Brain pericyte (primary cell): ENCODE results near the gene BRSK2.
A peak's percentile ranks its signal among the peaks of the same experiment; 100 is the strongest.

Experiments used
- DNase-seq: peaks from one replicate; pipeline ENCODE4 v3.0.0-alpha.2; 2012; ENCODE audit warnings: low read depth, low spot score

The BRSK2 gene

GRCh38 chr11:1375955-1376258 lies 13.8 kb upstream of the BRSK2 start:
- no peak for DNase-seq

GRCh38 chr11:1377231-1377780 lies 12.4 kb upstream of the BRSK2 start:
- no peak for DNase-seq

- DNase-seq, result no peak
Observed at GRCh38 chr11:1381793-1382425, 7.8 kb upstream of the BRSK2 start.

GRCh38 chr11:1382429-1382828 lies 7.3 kb upstream of the BRSK2 start:
- no peak for DNase-seq

GRCh38 chr11:1382831-1383607 lies 6.7 kb upstream of the BRSK2 start:
- no peak for DNase-seq

- no peak for DNase-seq
Observed at GRCh38 chr11:1384199-1384970, 5.3 kb upstream of the BRSK2 start.

- no peak for DNase-seq
Observed at GRCh38 chr11:1387521-1387920, 2.2 kb upstream of the BRSK2 start.

- DNase-seq, result no peak
Observed at GRCh38 chr11:1387961-1388762, 1.6 kb upstream of the BRSK2 start.

- no peak for DNase-seq
Observed at GRCh38 chr11:1388763-1389102, 1.0 kb upstream of the BRSK2 start.

- DNase-seq, result peak; percentile 88
Observed at GRCh38 chr11:1389103-1389931, 417 bp upstream of the BRSK2 start.

- DNase-seq, result no peak
Observed at GRCh38 chr11:1390569-1391164, 933 bp downstream of the BRSK2 start.

- no peak for DNase-seq
Observed at GRCh38 chr11:1391165-1392075, 1.7 kb downstream of the BRSK2 start.

GRCh38 chr11:1392111-1392510 lies 2.4 kb downstream of the BRSK2 start:
- DNase-seq, result no peak

- DNase-seq, result no peak
Observed at GRCh38 chr11:1392561-1392960, 2.8 kb downstream of the BRSK2 start.

- no peak for DNase-seq
Observed at GRCh38 chr11:1393038-1393710, 3.4 kb downstream of the BRSK2 start.

- DNase-seq, result no peak
Observed at GRCh38 chr11:1394936-1395772, 5.4 kb downstream of the BRSK2 start.

- no peak for DNase-seq
Observed at GRCh38 chr11:1395773-1396374, 6.1 kb downstream of the BRSK2 start.
